ENCODE measurements around the gene IP6K3. TPM values are rescaled to one million over a fixed set of nuclear protein-coding genes. Genes with fewer than 3 reads are reported as not detected.

Gene IP6K3
- total RNA-seq, 1 experiment from 2014 or later = 1.7 TPM

DNA sequence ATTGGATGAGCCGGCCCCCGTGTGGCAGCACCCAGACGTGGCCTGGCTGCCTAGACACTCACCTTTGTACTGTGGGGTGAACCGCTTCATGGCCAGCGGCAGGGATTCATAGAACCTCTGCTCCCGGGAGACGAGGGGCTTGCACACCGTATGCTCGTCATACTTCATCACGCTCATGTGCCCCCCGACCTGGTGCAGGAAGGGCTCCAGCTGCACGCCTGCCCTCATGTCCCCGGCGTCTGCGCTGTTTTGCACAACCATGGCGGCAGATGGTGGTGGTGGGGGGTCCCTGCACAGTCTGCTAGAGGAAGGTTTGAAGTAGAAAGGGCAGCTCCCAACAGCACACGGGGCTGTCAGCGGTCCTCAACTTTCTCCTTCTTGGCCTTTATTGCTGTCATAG lies 11.5 kb downstream of the IP6K3 start:
- CTCF ChIA-PET = no interaction called here
- no peak for DNase-seq (ENCODE audit: unreplicated experiment)
- TF ChIP-seq, protein P1, sequence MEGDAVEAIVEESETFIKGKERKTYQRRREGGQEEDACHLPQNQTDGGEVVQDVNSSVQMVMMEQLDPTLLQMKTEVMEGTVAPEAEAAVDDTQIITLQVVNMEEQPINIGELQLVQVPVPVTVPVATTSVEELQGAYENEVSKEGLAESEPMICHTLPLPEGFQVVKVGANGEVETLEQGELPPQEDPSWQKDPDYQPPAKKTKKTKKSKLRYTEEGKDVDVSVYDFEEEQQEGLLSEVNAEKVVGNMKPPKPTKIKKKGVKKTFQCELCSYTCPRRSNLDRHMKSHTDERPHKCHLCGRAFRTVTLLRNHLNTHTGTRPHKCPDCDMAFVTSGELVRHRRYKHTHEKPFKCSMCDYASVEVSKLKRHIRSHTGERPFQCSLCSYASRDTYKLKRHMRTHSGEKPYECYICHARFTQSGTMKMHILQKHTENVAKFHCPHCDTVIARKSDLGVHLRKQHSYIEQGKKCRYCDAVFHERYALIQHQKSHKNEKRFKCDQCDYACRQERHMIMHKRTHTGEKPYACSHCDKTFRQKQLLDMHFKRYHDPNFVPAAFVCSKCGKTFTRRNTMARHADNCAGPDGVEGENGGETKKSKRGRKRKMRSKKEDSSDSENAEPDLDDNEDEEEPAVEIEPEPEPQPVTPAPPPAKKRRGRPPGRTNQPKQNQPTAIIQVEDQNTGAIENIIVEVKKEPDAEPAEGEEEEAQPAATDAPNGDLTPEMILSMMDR (IDR thresholded peaks at IDR 0.05; ENCODE audit: unreplicated experiment) = no peak
- Mint-ChIP-seq H3K36me3 (ENCODE audit: insufficient read depth, unreplicated experiment) (peaks cover 3% of the 10 kb centered on the region), H3K4me1 (ENCODE audit: insufficient read depth, unreplicated experiment) (no peaks in the 10 kb centered on the region), H3K27me3 (ENCODE audit: insufficient read depth, unreplicated experiment) (no peaks in the 10 kb centered on the region), H3K9me3 (ENCODE audit: unreplicated experiment) (no peaks in the 10 kb centered on the region), H3K4me3 (ENCODE audit: unreplicated experiment) (no peak overlapping the region), H3K27ac (ENCODE audit: low read depth, unreplicated experiment) (no peak overlapping the region)
- no TSS peak for BruUV-seq (replicated peaks)
- intact Hi-C loops (cut with micrococcal nuclease) = no loop called here
- POLR2A ChIA-PET = no interaction called here

DNA sequence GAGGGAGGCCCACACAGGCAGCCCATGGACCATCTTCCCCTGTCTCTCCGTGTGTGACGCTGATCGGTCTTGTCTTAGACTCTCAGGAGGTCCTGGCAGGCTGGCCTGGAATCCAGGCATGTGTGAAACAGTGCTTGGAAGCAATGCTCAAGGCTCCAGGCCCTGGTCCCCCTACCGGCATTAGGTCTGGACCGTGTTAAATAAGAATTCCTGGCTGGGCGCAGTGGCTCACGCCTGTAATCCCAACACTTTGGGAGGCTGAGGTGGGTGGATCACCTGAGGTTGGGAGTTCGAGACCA lies 13.0 kb downstream of the IP6K3 start:
- no peak overlapping the region for H3K27ac Mint-ChIP-seq (ENCODE audit: low read depth, unreplicated experiment)
- H3K4me1 Mint-ChIP-seq (ENCODE audit: insufficient read depth, unreplicated experiment) = no peaks in the 10 kb centered on the region
- BruUV-seq (replicated peaks) = no TSS peak
- CTCF ChIA-PET = no interaction called here
- H3K27me3 Mint-ChIP-seq (ENCODE audit: insufficient read depth, unreplicated experiment) = no peaks in the 10 kb centered on the region
- no peak for DNase-seq (ENCODE audit: unreplicated experiment)
- POLR2A ChIA-PET = no interaction called here
- TF ChIP-seq, protein P1 (IDR thresholded peaks at IDR 0.05; ENCODE audit: unreplicated experiment) = no peak
- H3K4me3 Mint-ChIP-seq (ENCODE audit: unreplicated experiment) = no peak overlapping the region
- intact Hi-C loops (cut with micrococcal nuclease) = no loop called here
- no peaks in the 10 kb centered on the region for H3K9me3 Mint-ChIP-seq (ENCODE audit: unreplicated experiment)
- peaks cover 4% of the 10 kb centered on the region for H3K36me3 Mint-ChIP-seq (ENCODE audit: insufficient read depth, unreplicated experiment)

GRCh38 chr6:33732817-33733708 lies 13.6 kb downstream of the IP6K3 start:
- ChIA-PET CTCF (interaction anchor here (0.7 kb wide), 1 partner anchor 17 kb away, joined by 4 read pairs; no protein-coding TSS in a partner anchor), POLR2A (no interaction called here)
- no peaks in the 10 kb centered on the region for H3K9me3 Mint-ChIP-seq (ENCODE audit: unreplicated experiment)
- no peaks in the 10 kb centered on the region for H3K27me3 Mint-ChIP-seq (ENCODE audit: insufficient read depth, unreplicated experiment)
- no peak for DNase-seq (ENCODE audit: unreplicated experiment)
- TF ChIP-seq, protein P1 (IDR thresholded peaks at IDR 0.05; ENCODE audit: unreplicated experiment) = no peak
- BruUV-seq (replicated peaks) = no TSS peak
- intact Hi-C loops (cut with micrococcal nuclease) = no loop called here
- no peaks in the 10 kb centered on the region for H3K4me1 Mint-ChIP-seq (ENCODE audit: insufficient read depth, unreplicated experiment)
- no peak overlapping the region for H3K27ac Mint-ChIP-seq (ENCODE audit: low read depth, unreplicated experiment)
- H3K4me3 Mint-ChIP-seq (ENCODE audit: unreplicated experiment) = no peak overlapping the region
- peaks cover 4% of the 10 kb centered on the region for H3K36me3 Mint-ChIP-seq (ENCODE audit: insufficient read depth, unreplicated experiment)

DNA sequence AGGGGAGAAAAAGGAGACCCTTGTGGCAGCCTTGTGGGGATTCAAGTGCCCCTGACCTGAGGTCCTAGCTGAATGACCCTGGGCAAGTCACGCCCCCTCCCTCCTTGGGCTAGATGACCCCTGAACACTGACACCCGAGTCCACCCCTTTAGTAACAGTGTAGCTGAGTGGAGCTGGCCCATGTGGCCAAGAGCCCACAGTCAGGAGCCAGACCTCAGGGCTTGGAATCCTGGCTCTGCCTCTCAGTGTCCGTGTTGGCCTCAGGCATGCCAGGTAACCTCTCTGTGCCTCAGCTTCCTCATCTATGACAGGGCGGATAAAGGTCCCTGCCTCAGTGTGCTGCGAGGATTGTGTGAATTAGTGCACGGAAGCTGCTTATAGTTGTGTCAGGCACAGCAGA lies 14.3 kb downstream of the IP6K3 start:
- Mint-ChIP-seq H3K27me3 (ENCODE audit: insufficient read depth, unreplicated experiment) (no peaks in the 10 kb centered on the region), H3K4me3 (ENCODE audit: unreplicated experiment) (no peak overlapping the region), H3K9me3 (ENCODE audit: unreplicated experiment) (no peaks in the 10 kb centered on the region), H3K27ac (ENCODE audit: low read depth, unreplicated experiment) (no peak overlapping the region), H3K36me3 (ENCODE audit: insufficient read depth, unreplicated experiment) (peaks cover 4% of the 10 kb centered on the region), H3K4me1 (ENCODE audit: insufficient read depth, unreplicated experiment) (no peaks in the 10 kb centered on the region)
- POLR2A ChIA-PET = no interaction called here
- CTCF ChIA-PET = interaction anchor here (0.7 kb wide), 1 partner anchor 18 kb away, joined by 4 read pairs; no protein-coding TSS in a partner anchor
- TF ChIP-seq, protein P1 (IDR thresholded peaks at IDR 0.05; ENCODE audit: unreplicated experiment) = no peak
- no peak for DNase-seq (ENCODE audit: unreplicated experiment)
- intact Hi-C loops (cut with micrococcal nuclease) = no loop called here
- BruUV-seq (replicated peaks) = no TSS peak

Data from MCF 10A (cell line).